Thyroid gland (tissue), 4 donors: Measurements from ENCODE around the gene ROBO2.

Experiments
- CTCF ChIP-seq, 6 experiments: fragments of 200-600 bp in 3 of 6; fragments of 450-650 bp in 3 of 6; sonication (generic) in 3 of 6; IDR thresholded peaks; one replicate each; pipeline ENCODE4 v1.5.1; 2016 to 2019; ENCODE audit warnings: antibody characterized with exemption in 6 of 6, mild to moderate bottlenecking in 2 of 6, inconsistent platforms in 1 of 6, moderate library complexity in 1 of 6
- POLR2A ChIP-seq, 2 donors: fragments of 450-650 bp; IDR thresholded peaks; one replicate each; pipeline ENCODE4 v1.6.1; 2017; ENCODE audit warnings: antibody characterized with exemption in 2 of 2, mild to moderate bottlenecking in 2 of 2, moderate library complexity in 1 of 2

DNA sequence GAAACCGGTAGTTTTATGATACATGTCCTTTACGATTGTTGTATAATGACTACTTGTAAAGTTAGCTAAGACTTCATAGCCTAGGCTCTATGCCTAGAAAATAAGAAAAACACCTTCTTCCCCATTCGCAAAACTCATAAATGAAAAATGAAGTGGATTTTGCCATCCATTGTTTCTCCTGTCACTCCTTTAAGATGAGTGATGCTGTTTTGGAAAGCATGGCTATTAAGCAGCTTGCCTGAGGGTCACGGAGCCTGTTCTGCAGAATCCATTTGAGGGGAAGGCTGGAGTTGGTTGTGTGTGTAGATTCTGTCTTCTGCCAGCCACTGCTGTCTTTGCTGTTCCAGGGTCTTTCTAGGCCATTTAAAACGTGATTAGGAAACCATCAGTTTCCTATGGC is 31.5 kb downstream of the ROBO2 start:
- TF ChIP-seq CTCF (IDR thresholded peaks at IDR 0.05) (no peak), POLR2A (IDR thresholded peaks at IDR 0.05) (no peak)
